ENCODE data around the gene PARD3. TPM values are rescaled to one million over a fixed set of nuclear protein-coding genes. Genes with fewer than 3 reads are reported as not detected.
A peak's percentile ranks its signal among the peaks of the same experiment; 100 is the strongest.

Gene PARD3
- total RNA-seq, 1 experiment from 2014 or later = 51.7 TPM

- DNase-seq (ENCODE audit: low read depth) = no peak
Measured at GRCh38 chr10:34697351-34698247, 117.5 kb downstream of the PARD3 start.

GRCh38 chr10:34696423-34696822 lies 118.7 kb downstream of the PARD3 start:
- peak; percentile 67 for DNase-seq (ENCODE audit: low read depth)

- no peak for DNase-seq (ENCODE audit: low read depth)
Measured at GRCh38 chr10:34690383-34691049, 124.6 kb downstream of the PARD3 start.

- DNase-seq (ENCODE audit: low read depth) = peak; percentile 75
Measured at GRCh38 chr10:34689053-34689452, 126.0 kb downstream of the PARD3 start.

GRCh38 chr10:34687434-34688210 lies 127.5 kb downstream of the PARD3 start:
- no peak for DNase-seq (ENCODE audit: low read depth)

GRCh38 chr10:34682580-34682979 lies 132.5 kb downstream of the PARD3 start:
- DNase-seq (ENCODE audit: low read depth) = no peak

GRCh38 chr10:34681933-34682332 lies 133.2 kb downstream of the PARD3 start:
- DNase-seq (ENCODE audit: low read depth) = no peak

- no peak for DNase-seq (ENCODE audit: low read depth)
Measured at GRCh38 chr10:34679177-34679576, 135.9 kb downstream of the PARD3 start.

GRCh38 chr10:34677591-34677990 lies 137.5 kb downstream of the PARD3 start:
- no peak for DNase-seq (ENCODE audit: low read depth)

GRCh38 chr10:34677132-34677531 lies 138.0 kb downstream of the PARD3 start:
- no peak for DNase-seq (ENCODE audit: low read depth)

- DNase-seq (ENCODE audit: low read depth) = no peak
Measured at GRCh38 chr10:34674176-34674575, 140.9 kb downstream of the PARD3 start.

GRCh38 chr10:34670081-34670480 lies 145.0 kb downstream of the PARD3 start:
- no peak for DNase-seq (ENCODE audit: low read depth)

- DNase-seq (ENCODE audit: low read depth) = no peak
Measured at GRCh38 chr10:34669079-34669478, 146.0 kb downstream of the PARD3 start.

- DNase-seq (ENCODE audit: low read depth) = no peak
Measured at GRCh38 chr10:34667177-34667576, 147.9 kb downstream of the PARD3 start.

GRCh38 chr10:34666008-34666704 lies 148.9 kb downstream of the PARD3 start:
- DNase-seq (ENCODE audit: low read depth) = peak; percentile 85

- DNase-seq (ENCODE audit: low read depth) = no peak
Measured at GRCh38 chr10:34664706-34665105, 150.4 kb downstream of the PARD3 start.

GRCh38 chr10:34661580-34661979 lies 153.5 kb downstream of the PARD3 start:
- DNase-seq (ENCODE audit: low read depth) = no peak

- DNase-seq (ENCODE audit: low read depth) = no peak
Measured at GRCh38 chr10:34658934-34659333, 156.2 kb downstream of the PARD3 start.

- DNase-seq (ENCODE audit: low read depth) = no peak
Measured at GRCh38 chr10:34656661-34657060, 158.4 kb downstream of the PARD3 start.

GRCh38 chr10:34655286-34656170 lies 159.6 kb downstream of the PARD3 start:
- peak; percentile 74 for DNase-seq (ENCODE audit: low read depth)
